Measurements from ENCODE around the gene LUZP1.

The LUZP1 gene

DNA sequence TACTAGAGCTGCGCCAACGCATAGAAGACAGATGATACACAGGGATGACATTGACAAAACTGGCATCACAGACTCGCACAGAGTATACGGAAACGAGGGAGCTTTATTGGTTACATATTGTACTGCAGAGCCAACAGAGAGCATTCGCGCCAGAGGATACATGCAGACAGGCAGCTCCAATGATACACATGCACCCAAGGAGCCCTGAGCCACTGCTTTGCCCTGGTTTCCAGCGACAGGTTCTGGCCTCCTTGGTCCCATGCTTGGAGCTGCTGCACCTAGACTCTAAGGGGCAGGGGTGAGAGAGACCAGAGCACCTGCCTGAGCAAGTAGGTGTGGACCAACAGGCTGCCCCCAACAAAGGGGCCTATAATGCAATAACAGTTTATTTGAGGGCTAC, 83.8 kb downstream of the LUZP1 start:
- DNase-seq (ENCODE audit: low spot score): no peak

DNA sequence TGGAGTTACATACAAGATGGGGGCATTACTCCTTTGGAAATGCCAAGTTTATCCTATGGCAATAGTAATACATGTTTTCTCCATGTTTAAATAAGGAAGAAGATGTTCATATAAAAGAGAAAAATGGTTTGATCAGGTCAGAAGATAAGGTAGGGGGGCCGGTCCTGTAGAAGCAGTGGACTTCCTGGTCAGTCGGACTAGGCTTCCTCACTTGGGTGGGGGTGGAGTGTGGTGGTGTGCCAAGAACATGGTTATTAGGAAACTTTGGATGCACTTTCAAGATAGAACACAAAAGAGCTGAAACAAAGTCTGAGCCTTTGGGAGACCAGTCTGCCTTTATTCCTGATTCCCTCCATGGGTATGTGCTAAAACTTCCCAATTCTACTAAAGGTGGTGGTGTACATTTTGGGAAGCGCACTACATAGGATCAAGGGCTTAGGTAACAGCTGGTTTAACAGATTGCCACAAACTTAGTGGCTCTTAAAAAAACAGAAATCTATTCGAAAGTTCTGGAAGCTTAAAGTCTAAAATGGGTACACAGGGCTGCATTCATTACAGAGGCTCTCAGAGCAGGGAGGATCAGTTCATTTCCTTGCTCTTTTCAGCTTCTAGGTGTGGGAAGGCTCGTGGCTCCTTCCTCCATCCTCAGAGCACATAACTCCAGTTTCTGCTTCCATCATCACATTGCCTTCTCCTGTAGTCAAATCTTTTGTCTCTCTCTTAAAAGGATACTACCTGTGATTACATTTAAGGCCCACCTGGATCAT, 84.8 kb downstream of the LUZP1 start:
- DNase-seq (ENCODE audit: low spot score): no peak

DNA sequence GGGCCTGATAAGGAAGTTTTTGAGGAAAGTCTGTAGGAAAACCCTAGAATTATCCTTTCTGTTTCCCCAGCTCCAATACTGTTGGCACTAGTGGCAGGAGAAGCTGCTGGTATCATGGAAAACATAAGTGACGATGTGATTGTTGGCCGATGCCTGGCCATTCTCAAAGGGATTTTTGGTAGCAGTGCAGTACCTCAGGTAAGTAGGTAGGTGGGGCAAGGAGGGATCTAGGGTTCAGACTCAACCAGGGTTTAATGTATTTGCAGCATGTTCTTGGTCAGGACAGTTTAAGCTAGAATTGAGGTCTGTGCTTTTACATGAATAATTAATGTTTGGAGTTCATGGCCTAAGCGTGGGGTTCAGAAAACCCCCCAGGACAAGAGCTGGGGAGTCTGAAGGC, 87.3 kb downstream of the LUZP1 start:
- DNase-seq (ENCODE audit: low spot score): no peak

DNA sequence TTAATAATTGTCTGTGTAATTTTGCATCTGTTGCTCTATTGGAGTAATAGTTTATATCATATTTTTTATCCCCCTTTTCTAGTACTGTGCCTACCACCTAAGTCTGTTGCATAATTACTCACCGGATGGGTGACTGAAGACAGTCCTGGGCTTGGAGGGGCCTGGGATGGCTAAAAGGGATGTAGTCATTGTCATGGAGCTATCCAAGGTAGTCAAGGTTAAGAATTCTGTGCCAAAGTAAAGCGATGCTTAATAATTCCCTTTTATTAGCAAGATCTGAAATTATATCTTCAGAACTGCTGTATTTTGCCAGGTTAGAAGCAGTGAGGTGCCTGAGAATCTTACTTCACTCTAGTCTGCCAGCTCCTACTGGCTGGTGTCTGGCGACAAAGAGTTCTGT, 87.8 kb downstream of the LUZP1 start:
- DNase-seq (ENCODE audit: low spot score): no peak

DNA sequence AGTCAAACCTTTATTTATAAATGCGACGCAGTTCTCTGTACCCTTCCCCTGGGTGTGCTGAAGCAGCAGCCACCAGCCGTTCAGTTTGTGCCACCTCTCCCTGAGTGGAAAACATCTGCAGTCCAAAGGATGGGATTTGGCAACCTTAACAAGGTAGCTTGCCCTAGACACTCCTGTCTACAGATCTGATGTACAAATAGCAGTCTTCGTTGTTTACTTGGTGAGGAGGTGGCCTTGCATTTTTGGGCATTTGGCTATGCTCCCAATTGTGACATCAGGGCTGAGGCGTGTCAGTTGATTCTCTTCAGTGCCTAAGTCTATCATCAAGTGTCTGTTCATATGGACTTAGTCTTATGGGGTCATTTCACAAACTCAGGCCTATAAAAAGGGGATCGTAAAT, 89.6 kb downstream of the LUZP1 start:
- no peak for DNase-seq (ENCODE audit: low spot score)

DNA sequence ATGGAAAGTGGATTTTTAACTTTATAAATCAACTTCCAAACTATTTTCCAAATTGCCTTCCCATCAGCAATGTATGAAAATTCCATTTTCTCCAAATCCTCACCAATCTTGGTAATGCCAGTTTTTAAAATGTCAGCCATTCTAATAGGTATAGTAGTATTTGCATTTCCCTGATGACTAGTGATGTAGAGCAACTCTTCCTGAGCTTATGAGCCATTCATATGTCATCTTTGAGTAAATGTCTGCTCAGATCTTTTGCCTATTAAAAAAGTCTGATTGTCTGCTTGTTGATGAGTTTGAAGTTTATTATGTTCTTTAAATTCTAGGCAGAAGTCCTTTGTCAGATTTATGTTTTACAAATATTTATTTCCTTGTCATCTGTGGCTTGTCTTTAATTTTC, 94.6 kb downstream of the LUZP1 start:
- DNase-seq (ENCODE audit: low spot score): no peak

DNA sequence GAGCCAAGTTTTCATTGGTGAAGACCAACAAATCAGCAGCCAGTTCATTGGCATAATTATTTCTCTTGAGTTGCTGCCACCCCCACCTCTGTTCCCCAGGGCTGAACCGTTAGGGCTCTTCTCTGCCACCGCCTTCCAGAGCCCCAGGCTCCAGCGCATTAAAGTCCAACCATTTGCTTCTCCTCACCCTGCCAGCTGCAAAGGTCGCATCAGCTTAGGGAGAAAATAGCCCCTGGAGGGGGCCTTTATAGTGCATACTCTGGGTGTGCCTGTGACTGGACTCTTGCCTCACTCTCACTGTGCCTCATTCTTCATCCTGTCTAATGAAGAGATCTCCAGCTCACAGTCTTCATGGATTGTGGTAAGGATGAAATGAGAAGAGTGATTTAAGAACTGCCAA, 99.0 kb downstream of the LUZP1 start:
- DNase-seq (ENCODE audit: low spot score): peak; percentile 5

DNA sequence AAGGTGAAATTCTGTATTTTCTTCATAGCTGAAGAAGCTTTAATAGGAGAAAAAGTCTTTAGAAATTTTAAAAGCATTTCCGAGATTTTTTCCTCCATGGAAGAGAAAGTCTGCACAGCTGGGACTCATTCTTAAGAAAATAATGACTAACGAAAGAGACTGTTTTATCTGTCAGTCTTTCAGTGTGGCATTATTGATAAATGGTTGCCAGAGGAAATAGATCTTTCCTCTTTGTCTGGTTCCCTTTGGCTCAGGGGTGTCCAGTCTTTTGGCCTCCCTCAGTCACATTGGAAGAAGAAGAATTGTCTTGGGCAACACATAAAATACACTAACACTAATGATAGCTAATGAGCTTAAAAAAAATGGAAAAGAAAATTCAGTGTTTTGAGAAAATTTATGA, 99.5 kb downstream of the LUZP1 start:
- no peak for DNase-seq (ENCODE audit: low spot score)

DNA sequence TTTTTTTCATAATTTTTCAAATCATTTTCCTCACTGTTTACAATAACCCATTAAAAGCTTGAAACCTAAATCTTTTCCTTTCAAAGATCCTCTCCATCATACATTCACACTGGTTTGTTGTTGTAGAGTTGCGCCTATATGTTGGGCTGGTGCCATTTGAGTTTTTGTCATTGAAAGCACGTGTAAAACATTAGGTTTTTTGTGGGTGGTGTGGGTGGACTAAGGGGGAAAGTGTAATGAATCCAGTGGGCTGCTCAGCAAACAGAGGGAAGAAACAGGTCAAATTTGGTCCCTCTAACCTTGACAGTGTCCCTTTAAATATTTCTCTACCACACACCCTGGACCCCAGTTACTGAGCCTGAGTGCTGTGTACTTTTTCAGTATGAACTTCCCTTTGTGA, 102.6 kb downstream of the LUZP1 start:
- no peak for DNase-seq (ENCODE audit: low spot score)

DNA sequence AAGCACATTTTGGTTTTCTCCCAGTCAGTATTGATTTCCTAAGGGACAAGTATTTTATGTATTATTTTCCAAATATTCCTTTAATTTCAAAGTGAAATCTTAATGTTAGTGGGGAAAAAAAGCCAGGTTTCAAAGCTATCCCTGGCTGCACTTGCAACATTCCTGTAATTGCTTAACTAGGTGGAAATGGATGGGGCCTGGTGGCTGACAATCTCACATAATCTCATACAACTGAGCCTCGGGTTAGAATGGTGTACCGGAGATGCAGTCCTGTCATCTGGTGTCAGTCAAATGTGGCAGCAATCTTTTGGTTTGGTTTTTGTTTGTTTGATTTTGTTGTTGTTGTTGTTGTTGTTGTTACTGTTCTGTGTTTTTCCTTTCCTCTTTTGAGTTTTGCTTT, 103.3 kb downstream of the LUZP1 start:
- no peak for DNase-seq (ENCODE audit: low spot score)

DNA sequence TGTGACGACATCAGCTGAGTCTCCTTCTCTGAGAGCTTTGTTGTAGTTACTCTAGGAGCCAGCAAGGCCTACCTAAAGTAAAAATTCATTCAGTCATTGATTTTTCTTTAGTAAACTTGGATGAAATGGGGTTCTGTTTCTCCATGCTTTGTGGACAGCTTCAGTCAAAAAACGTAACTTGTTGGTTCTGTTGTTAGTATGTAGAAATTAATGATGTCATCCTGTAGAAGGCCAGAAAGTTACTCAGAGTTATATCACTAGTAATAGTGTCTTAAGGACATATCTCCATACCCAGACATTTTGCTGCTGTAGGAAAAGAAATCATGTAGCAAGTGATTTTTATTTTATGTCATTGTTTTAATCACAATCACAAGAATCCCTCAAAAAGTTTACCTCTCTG, 106.4 kb downstream of the LUZP1 start:
- DNase-seq (ENCODE audit: low spot score): no peak

DNA sequence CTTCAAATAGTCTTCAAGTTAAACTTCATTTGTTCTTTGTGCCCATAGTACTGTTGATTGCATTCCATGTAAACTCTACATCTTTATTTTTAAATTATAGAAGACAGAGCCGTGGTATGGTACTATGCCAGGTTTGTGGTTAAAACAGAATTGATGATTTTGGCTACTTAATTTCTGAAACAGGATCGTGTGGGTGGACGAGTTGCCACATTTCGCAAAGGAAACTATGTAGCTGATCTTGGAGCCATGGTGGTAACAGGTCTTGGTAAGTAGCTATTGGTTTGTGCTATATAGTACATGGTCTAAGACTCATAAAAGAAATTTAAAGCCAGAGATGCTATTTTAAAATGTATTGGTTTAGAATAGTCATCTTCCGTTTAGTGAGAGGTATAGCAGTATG, 111.4 kb downstream of the LUZP1 start:
- no peak for DNase-seq (ENCODE audit: low spot score)

DNA sequence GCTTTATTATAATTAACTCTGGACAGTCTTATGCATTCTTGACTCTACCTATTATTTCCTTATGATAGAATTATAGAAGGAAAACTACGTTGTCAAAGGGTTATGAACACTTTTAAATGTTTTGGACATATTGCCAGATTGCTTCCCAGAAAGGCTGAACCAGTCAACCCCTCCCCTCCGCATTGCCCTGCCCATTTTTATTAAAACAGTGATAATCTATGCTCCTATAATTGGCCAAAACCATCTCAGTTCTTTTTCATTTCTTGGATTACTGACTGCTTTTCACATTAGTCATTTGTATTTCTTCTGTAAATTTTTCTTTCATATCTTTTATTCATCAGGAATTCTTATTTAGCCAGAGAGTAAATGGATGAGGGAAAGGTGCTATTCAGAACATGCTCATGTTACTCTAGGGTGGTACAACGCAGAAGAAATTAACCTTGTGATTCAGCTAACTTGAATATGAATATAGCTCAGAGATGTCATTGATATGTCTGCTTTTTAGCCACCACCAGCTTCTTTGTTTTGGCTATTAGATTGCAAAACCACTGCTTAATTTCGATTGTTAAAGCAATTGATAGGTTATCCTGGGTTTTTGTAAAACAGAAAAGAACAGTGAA, 117.3 kb downstream of the LUZP1 start:
- no peak for DNase-seq (ENCODE audit: low spot score)

DNA sequence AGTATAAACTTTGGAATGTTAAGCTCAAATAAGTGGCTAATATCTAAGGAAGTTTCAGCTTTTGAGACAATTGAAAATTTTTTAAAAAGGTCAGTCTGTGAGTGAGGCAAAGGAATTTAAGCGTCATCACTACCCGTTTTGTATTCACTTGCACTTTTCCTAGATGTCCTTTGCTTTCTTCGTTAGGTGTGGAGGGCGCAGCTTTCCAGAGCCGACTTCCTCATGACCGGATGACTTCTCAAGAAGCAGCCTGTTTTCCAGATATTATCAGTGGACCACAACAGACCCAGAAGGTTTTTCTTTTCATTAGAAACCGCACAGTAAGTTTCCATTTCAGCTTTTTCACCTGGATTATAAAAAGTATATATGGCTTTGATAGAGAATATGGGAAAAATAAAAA, 118.5 kb downstream of the LUZP1 start:
- DNase-seq (ENCODE audit: low spot score): no peak

DNA sequence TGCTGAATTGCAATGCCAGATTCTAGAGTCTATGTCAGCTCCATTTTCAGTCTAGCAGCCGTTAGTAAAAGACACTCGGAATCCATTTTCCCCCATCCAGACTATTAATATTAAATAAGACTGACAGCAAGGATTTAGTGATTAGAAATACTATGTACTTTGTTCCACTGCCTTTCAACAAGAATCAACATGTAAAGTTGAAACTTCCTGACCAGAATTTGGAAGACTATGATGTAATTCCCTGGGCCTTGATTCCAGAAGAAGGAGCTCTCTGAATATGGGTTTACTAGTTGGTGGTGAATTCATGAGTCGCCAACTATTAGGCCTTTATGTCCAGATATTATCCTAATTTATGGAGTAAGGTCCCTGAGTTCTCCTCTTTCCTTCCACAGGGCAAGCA, 124.6 kb downstream of the LUZP1 start:
- DNase-seq (ENCODE audit: low spot score): no peak

DNA sequence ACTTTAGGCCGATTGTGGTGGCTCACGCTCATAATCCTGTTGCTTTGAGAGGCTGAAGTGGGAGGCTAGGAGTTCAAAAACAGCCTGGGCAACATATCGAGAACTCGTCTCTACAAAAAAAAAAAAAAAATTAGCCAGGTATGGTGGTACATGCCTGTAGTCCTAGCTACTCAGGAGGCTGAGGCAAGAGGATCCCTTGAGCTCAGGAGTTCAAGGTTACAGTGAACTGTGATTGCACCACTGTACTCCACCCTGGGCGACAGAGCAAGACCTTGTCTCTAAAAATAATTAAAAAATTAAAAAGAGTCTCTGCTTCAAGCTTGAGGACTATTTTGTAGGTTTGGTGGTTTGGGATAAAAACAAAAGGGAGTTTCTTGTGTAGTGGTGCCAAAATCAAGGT, 128.1 kb downstream of the LUZP1 start:
- no peak for DNase-seq (ENCODE audit: low spot score)

DNA sequence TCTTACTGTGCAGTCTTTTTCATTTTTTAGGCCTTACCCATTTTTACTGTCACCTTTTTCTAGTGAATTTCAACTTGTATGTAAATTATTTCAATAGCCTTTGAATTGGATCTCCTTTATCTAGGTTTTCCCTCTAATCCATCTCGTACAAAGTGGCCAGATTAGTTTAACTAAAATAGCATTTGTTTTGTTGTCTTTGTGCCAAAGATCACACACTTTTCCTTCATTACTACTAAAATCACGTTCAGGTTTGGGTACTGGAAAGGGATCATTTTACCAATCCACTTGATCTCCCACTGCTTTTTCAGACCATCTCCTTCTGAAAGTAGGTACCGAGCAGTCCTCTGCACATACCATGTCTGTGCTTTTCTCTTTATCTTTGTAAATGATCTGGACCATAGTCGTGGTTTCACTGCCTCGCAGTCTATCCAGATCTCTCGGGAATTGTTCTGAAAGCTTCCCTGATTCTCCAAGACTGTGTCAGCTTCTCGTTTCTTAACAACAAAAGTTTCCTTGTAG, 129.3 kb downstream of the LUZP1 start:
- no peak for DNase-seq (ENCODE audit: low spot score)

DNA sequence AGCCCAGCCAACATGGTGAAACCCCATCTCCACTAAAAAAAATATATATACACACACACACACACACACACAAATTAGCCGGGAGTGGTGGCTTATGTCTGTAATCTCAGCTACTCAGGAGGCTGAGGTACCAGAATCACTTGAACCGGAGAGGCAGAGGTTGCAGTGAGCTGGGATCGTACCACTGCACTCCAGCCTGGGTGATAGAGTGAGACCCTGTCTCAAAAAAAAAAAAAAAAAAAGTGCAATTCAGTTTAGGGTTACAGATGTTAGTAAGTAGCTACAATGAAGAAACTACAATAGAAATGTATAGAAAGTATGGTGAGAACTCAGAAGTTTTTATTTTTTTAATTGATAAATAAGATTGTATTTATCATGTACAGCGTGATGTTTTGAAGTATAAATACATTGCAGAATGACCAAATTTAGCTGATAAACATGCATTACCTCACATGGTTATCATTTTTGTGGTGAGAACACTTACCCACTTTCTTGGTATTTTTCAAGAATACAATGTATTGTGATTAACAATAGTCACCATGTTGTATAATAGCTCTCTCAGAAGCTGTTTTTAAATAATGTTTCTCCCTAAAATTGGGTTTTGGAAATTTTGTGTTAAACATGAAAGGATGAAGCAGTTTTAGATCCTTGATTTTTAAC, 131.4 kb downstream of the LUZP1 start:
- no peak for DNase-seq (ENCODE audit: low spot score)

DNA sequence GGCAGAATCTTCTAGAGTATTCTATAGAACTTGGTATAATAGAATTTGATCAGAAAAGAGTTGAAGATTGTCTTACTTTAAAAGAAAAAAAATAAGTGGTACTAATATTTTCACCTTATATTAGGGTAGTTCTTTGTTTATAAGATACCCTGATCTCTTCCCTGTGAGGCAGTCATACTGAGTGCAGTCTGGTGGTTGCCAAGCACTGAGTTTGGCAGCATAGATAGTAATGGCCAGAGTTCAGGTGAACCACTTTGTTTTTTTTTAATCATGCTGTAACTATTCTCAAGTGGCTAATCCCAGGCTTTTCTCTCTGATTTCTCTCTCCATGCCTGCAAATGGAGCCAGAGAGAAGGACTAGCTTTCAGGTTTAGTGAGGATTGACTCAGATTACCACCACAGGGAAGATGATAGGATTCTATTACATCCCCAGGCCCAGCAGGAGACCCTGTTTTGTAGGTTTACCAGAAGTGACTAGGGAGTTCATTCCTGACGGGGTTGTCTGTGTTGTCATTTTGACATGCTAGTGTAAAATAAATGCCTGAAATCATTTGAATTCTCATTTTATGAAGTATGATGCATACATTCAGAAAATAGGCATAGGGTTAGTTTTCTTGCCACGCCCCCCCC, 132.7 kb downstream of the LUZP1 start:
- DNase-seq (ENCODE audit: low spot score): no peak
